ENCODE measurements around the gene SERPINA1.
"Not testable (repeated sequence)": the region's sequence is repeated elsewhere in the genome, so short reads cannot be mapped to it uniquely, and the experiment has no call there.

Gene SERPINA1

DNA sequence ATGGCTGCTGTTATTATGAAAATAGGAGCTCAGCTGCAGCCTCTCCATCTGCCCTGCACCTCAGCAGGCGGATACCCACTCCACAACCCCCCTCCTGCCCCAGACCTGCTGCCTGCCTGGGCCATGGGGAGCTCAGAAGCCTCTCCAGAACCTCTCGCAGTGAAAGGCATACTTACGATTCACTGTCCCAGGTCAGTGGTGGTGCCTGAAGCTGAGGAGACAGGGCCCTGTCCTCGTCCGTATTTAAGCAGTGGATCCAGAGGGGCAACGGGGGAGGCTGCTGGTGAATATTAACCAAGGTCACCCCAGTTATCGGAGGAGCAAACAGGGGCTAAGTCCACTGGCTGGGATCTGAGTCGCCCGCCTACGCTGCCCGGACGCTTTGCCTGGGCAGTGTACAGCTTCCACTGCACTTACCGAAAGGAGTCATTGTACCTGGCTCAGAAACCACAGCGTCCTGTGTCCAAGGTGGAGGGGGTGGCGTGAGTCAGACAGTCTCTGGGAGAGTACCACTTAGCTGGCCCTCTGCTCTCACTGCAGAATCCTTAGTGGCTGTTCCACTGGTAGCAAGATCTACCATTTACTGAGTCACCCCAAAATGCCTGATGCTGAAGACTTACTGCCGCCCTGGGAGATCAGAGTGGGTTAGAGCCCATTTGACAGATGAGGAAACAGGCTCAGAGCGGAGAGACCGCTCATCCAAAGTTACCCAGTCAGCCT lies at the start of gene SERPINA1:
TSS of gene SERPINA1 (minus strand) at position 219 of the 720 bp plus-strand sequence. CDS start 5,365 bp downstream, outside the sequence.
- DNase-seq, result no peak

DNA sequence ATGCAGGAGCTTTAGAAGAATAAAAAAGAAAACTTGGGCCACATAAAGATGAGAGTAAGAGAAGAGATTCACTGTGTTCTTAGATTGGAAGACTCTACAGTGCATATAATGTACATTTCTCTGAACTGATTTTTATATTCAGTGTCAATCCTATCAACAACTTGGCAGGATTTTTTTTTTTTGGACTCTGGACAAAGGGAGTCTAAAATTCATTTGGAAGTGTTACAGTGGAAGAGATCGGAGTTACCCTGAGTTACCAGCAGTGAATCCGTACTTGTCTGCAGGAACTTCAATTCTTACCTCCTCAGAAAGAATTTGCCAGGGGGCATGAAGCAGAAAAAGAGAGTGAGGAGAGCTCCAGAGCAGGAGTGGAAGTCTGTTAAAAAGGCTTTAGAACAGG lies 40.2 kb upstream of the SERPINA1 start:
- DNase-seq, result no peak

DNA sequence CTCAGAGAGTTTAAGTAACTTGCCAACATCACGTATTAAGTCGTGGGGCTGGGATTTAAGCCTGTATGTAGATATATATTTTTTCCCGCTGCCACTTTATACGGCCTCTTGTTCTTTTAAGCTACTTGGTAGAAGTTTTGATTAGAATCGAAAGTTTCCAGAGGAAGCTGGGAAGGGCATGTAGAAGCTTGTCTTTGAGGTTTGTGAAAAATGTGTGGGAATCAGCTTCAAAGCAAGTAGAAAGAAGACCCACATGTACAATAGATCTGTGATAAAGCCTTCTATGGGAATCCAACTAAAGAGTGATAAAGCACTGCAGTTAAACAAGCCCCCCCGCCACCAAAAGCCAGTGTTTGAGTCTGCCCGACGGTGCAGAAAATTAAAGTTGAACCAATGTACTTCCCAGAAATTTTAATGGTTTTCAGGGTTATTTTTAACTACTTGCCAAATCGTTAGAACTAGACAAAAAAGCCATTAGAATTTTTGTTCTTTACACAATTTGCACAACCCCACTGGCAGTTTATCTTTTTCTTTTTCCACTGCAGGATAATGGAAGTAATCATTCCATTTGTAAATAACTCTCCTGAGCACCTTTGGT lies 38.7 kb upstream of the SERPINA1 start:
- DNase-seq, result no peak

DNA sequence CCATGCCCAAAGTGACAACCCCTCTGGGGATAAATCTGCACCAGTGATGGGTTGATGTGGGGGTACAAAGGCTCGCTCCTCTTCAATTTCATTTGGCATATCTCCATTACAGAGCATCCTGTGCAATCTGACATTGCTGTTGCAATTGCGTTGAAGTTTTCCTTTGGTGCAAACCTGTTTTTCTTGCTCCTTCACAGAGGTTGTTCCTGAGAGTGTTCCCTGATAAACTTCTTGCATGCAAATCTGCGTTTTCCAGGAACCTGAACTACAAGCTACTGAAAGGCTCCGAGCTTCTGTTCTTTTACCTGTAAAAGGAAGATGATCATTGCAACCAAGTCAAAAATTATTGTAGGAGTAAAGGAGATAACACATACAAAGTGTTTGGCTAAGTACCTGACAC lies 38.1 kb upstream of the SERPINA1 start:
- DNase-seq, result no peak

DNA sequence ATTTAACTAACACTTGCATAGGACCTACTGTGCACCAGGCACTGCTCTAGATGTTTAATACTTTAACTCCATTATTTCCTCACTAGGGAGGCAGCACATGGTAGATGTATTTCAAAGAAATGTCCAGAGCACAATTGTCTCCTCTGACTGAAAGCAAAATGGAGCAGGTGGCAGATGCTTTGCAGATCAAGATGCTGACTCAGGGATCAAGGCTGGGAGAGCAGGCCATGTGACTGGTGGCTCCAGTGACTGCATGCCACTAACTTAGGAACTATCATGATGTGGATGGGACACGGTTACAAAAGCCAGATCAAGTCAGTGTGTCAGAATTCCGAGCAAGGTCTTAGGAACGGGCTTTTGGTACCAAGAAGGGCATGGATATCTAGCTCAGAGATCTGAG lies 36.0 kb upstream of the SERPINA1 start:
- DNase-seq, result no peak

DNA sequence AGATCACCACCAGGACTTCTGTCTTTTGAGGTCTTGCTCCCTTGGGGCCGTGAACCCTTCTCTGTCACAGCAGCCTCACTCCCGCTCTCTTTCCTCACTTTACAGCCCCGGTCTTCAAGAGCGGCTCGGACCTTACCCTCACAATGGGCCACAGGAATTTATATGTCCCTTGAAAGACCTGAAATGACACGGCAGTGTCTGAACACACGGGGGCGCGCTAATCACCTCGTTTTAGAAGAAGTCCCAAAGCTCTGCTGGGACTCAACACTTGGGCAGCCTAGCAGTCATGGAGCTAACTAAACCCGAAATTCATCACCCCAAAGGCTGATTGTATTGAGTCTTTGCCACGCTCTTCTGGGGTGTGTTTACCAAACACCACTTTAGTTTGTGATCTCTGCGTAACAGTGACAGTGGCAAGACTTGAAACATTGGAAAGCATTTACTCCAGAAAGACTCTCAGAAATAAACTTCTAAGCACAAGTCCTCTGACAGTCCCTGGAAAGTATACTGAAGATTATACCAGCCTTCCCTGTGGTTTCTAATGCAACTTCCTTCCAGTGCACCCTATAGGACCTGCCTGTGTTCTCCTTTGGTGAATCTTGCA lies 35.2 kb upstream of the SERPINA1 start:
- peak; percentile 18 for DNase-seq

DNA sequence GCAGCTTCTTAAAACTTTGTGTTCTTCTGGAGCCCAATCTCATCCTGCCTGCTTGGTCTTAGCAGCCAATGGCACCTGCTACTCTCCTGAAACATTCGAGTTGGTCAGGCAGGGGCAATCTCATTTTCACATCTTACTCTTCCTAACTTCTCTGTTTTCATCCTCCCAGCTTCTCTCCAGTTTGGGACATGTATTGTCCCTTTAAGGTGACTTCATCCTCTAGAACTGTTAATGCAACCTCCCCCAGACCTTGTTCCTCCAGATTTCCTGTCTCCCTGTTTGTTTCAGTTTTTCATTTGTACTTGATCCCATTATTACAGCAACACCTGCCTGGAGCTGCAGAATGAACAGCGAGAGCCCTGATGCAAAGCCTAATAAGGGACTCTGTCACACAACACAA lies 32.9 kb upstream of the SERPINA1 start:
- DNase-seq, result no peak

DNA sequence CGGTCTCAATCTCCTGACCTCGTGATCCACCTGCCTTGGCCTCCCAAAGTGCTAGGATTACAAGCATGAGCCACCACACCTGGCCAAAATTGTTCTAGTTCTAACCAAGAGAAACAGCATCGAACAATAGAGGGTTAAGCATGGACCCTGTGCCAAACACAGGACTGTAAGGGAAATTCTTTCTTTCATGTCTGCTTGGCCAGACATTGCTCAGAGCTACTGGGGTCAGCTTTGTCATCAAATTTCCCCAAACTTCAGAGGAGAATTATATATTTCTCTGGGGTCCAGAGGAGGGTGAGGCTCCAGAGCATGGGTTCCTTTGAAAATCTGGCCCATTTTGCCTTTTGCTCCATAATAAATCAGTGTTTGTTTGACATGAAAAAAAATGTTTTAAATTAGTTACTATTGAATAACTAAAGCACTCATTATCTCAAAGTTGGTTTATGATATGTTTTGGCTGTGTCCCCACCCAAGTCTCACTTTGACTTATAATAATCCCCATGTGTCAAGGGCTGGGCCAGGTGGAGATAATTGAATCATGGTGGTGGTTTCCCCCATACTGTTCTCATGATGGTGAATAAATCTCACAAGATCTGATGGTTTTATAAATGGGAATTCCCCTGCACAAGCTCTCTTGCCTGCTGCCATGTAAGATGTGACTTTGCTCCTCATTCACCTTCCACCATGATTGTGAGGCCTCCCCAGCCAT lies 29.2 kb upstream of the SERPINA1 start:
- not testable (repeated sequence) for DNase-seq

DNA sequence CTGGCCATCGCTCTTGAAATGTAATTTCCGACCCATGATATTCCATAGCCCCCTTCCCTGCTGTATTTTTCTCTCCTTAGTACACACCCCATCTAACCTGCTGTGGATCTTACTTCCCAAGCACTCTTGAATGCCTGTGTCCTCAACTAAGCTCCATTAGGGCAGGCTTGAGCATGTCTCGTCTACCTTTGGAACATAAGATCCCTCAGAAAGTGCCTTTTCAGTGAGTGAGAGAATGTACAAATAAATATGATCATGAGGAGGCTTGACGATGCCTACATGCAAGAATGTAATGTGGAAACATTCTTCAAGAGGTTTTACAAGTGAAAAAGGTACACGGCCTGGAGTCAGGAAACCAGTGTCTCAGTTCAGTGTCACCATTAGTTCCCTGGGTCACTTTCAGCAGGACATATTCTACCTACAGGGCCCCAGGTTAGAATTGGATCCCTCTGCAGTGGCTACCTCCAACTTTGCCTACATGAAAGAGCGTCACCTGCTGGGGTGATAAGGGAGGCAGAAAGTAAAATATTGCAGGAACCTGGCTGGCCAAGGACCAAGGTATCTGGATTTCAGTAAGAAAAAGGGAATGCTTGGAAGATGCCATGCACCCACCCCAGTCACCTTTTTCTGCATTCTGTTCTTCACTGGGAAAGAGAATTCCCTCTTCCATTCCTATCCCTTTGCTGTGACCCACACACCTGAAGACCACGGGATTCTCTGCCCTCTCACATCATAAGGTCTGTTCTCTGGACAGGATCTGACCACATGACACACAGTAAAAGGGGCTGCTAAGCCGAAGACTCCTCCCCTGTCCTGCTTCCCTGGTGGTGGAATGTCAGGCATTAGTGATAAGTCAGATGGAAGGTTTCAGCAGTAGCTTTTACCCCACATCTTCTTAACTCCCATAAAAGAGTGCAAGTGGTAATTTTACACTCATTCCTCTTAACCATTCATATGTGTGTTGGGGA lies 24.6 kb upstream of the SERPINA1 start:
- no peak for DNase-seq

DNA sequence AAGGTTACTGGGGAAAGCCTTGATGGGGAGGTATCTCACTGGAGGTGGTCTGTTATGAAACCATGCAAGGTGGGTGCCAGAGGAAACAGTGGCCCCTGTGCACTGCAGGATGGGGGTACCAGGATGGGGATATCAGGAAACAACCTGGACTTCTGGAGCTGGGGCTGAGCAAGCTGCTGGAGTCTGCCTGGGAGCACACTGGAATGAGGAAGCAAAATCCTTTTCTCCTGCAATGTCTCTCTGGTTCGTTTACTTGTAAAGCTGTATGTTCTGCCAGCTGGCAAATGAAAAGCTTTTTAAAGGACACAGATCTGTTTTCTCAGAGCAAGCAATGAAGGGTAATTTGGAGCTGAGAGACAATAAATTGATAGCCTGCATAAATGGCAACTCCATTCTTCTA lies 23.2 kb upstream of the SERPINA1 start:
- DNase-seq, result no peak

DNA sequence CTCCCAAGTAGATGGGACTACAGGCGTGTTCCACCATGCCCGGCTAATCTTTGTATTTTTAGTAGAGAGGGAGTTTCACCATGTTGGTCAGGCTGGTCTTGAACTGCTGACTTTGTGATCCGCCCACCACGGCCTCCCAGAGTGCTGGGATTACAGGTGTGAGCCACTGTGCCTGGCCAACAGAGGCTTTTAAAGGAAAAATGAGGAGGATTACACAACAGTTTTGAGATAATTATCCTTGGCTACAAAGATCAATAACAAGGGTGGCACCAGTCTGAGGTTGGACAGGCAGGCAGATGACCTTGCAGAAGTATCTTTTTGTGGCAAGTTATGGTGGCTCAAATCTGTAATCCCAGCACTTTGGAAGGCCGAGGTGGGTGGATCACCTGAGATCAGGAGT lies 21.0 kb upstream of the SERPINA1 start:
- DNase-seq, result not testable (repeated sequence)

DNA sequence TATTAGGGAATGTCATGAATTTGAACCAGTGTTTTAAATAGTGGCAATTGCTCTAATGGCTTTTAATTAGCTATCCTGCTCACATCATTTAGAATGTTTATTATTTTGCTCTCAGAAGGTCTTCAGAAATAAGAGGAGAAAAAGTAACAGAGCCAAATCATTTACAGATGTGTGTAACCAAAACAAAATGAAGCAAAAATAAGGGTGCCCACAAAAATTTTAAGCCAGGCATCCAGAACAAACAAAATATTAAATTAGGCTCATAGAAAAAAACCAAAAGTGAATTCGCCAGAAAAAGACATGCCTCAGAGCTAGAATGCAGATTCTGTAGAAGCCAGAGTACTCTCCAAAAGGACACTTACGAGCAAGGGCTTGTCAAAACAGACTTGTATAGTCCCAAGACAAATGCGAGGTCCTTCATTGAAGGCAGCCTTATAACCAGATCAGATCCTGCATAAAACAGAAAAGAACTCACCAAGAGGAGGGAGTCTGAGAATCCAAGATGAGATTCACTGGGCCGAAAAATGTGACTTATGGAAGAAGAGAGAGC lies 20.2 kb upstream of the SERPINA1 start:
- no peak for DNase-seq

DNA sequence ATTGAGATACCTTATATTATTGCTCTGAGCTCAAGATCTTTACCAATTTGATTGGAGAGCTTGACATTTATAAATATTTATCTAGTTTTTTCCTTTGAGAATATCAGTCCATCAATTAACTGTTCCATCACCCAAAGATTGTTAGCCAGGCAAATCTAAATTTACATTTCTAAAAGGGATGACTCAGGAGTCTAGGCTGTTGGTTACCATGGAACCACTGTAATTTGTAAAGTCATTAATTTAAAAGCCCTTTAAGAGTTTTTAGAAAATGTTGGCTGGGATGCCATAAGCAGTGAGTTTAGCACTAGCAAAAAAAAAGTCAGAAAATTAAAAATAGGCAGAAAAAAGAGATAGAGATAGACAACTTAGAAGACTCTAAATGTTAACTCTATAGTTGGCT lies 19.5 kb upstream of the SERPINA1 start:
- DNase-seq, result no peak

DNA sequence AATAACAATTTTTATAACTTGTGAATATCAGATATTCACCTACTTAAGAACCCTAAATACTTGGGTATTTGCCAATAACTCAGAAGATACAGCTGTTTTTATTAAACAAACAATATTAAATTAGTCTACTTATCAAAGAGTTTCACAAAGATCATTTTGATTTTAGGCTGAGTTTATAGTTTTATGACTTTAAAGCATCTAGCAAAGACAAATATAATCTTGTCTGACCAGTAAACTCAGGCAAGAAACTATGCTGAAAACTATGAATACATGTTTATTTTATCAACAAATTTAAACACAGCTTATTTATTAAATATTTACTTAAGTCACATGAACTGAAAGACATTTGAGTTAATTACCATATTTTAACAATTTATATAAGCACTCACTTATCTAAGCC lies 18.5 kb upstream of the SERPINA1 start:
- DNase-seq, result no peak

DNA sequence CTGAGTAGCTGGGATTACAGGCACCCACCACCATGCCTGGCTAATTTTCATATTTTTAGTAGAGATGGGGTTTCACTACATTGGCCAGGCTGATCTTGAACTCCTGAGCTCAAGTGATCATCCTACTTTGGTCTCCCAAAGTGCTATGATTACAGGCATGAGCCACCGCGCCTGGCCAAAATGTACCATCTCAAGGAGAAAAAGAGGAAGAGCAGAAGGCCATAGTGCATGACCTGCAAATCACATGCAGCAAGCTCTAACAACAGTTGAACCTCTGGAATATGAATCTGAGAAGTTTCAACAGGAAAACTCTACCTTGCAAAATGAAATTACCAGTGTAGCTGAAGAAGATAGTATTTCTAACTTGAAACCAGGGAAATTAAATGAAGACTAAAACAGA lies 17.1 kb upstream of the SERPINA1 start:
- DNase-seq, result no peak

DNA sequence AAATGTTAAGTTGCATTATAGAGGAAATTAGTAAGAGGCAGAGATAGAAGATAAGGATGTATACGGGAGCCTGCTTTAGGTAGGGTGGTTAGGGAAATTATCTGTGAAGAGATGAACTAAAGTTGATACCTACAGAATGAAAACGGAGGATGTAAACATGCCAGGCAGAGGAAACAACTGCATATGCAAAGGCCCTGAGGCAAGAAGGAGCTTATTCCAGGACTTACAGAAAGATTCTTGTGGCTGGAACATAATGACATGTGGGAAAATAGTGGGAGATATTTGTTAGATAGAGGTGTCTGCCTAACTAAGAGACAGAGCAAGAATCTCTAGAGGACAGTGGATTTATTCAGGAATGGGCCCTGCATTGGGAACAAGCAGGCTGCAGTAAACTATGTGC lies 16.2 kb upstream of the SERPINA1 start:
- DNase-seq, result no peak

DNA sequence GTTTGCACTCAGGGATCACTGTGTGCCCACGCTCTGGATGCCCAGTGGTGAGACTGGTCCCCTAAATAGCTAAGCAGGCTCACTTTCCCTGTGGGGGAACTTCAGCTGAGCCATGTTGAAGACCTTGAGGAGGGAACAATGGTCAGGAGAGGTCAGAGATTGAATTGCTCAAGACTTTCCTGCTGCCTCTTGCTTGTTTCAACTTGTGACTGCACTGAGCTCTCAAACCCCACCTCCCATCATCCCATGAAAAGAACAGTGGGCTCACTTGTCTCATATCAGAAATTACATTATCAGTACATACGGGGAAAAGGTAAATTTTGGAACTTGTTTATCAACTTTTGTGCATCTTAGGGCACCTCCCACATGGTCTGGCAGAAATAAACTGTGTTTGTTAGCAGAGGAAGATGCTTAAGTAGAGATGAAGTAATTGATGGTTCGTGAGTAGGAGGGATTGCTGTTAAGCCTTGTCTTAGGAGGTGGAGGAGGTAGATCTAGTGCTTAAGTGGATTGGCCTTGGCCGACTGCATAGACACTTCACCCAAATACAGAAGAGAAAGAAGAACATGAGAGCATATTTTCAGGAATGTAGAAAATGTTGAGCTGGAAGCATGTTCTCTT lies 15.0 kb upstream of the SERPINA1 start:
- no peak for DNase-seq

DNA sequence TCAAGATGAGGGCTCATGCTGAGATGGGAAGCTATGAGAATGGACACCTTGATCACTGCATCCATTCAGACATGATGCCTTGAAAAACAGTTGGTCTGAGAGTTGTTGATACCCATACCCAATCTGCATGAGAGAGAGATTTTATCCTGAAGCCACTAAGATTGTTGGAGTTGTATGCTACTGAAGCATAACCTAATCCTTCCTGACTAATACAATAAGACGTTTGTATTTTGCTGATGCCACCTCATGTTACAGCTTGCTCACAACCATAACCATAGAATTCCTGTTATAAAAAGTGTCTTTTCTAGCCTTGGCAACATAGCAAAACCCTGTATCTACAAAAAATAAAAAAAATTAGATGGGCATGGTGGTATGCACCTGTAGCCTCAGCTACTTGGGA lies 12.7 kb upstream of the SERPINA1 start:
- no peak for DNase-seq

DNA sequence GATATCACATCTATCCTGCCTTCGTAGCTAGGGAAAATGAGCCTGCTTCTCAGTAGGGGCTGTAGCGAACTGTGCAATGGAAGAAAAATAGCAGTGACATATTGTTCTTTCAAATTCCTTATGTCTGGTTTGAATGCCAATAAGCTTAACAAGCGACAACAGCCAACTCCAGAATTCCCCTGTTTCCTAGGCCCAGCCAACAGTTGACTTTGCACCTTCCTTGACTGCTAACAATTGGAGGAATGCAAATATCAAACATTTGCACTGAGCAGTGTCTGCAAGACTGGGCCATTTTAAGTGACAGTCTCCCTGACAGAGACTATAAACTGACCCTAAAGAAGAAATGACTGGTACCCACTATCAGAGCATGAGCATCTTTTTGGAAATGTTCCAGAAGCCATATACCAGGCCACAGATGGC lies 12.0 kb upstream of the SERPINA1 start:
- DNase-seq, result no peak

DNA sequence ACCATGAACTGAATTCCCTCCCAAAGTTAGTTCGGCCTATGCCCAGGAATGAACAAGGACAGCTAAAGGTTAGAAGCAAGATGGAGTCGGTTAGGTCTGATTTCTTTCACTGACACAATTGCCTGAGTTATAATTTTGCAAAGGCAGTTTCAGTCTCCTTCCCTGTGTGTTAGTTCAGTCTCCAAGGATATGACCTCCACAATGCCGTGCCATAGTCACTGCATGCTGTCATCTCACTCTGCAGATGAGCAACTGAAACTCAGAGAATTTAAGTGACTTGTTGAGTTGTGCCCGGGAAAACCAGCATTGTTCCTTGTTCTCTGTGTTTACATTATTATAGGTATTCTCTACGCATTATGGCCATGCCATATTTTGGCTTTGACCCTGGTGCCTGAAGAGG lies 10.1 kb upstream of the SERPINA1 start:
- DNase-seq, result no peak

DNA sequence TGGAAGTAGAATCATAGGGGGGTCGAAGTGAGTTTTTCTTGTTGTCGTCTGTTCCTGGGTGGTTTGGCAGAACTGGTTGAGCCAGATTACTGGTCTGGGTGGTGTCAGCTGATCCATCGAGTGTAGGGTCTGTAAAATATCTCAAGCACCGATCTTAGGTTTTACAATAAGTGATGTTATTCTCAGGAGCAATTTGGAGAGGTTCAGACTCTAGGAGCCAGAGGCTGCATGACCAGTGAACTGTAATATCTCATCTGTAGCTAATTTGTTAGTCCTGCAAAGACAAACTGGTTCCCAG lies 9.7 kb upstream of the SERPINA1 start:
- no peak for DNase-seq
